HUES64 (cell line): Measurements from ENCODE around the gene NCBP2.

Experiments used
- H3K27ac ChIP-seq: 2 replicates; pipeline ENCODE4 v1.7.0; 2013; ENCODE audit warnings: low read depth, low read length, inconsistent platforms
- H3K27me3 ChIP-seq: 2 replicates; pipeline ENCODE4 v1.6.1; 2013; ENCODE audit warnings: mild to moderate bottlenecking, low read length; ENCODE audit not compliant: insufficient read depth
- H3K36me3 ChIP-seq: 2 replicates; pipeline ENCODE4 v1.6.1; 2013; ENCODE audit warnings: mild to moderate bottlenecking, low read length; ENCODE audit not compliant: insufficient read depth
- H3K4me1 ChIP-seq: 2 replicates; pipeline ENCODE4 v1.6.1; 2013; ENCODE audit warnings: mild to moderate bottlenecking, low read length, moderate library complexity; ENCODE audit not compliant: insufficient read depth
- H3K4me3 ChIP-seq: 2 replicates; pipeline ENCODE4 v1.5.1; 2013; ENCODE audit warnings: mild to moderate bottlenecking, low read length, moderate library complexity
- H3K9ac ChIP-seq: 2 replicates; pipeline ENCODE4 v1.6.1; 2013; ENCODE audit warnings: mild to moderate bottlenecking, low read depth, low read length
- H3K9me3 ChIP-seq: 2 replicates; pipeline ENCODE4 v1.6.1; 2013; ENCODE audit warnings: low read depth, low read length; ENCODE audit not compliant: insufficient read depth
- whole genome bisulfite sequencing: fragments of 150-250, 120-280 bp; methylation state at CpG from one replicate; pipeline ENCODE4 v1.1.7; 2013; ENCODE audit warnings: missing lambda C conversion rate; 5-methylcytosine and 5-hydroxymethylcytosine counted together

Gene NCBP2

DNA sequence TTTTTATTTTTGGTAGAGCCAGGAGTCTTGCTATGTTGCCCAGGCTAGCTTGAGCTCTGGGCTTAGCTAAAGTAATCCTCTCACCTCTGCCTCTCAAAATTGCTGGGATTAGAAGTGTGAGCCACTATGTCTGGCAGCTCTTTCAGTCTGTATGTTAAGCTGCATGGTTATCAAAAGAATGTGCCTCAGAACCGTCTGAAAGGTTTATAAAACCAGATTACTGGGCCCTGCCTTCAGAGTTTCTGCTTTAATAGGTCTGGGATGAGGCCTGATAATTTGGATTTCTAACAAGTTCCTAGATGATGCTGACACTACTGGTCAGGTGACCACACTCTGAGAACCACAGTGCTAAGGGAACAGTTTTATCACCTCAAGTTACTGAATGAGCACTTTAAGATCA lies 40.0 kb downstream of the NCBP2 start:
- H3K9me3 ChIP-seq = peaks cover 3% of the 10 kb centered on the region; the same call in 1 of the 2 replicates

GRCh38 chr3:196901768-196902167 lies 40.6 kb downstream of the NCBP2 start:
- no peaks in the 10 kb centered on the region for H3K4me1 ChIP-seq
- WGBS = 95% methylated on average over 1 of the region's 1 CpG
- H3K36me3 ChIP-seq = peaks cover 69% of the 10 kb centered on the region

More for the DNA sequence above, 40.0 kb downstream of the NCBP2 start:
- H3K9ac ChIP-seq = no peak overlapping the region
- peaks cover 71% of the 10 kb centered on the region for H3K36me3 ChIP-seq
- WGBS = 79% methylated on average over 1 of the region's 1 CpG
- no peak overlapping the region for H3K27ac ChIP-seq
- no peaks in the 10 kb centered on the region for H3K4me1 ChIP-seq
- H3K4me3 ChIP-seq = no peak overlapping the region
- H3K27me3 ChIP-seq = no peaks in the 10 kb centered on the region

GRCh38 chr3:196896229-196896628 lies 46.1 kb downstream of the NCBP2 start:
- no peak overlapping the region for H3K27ac ChIP-seq
- no peak overlapping the region for H3K4me3 ChIP-seq
- 97% methylated on average over 6 of the region's 6 CpGs for WGBS
- H3K36me3 ChIP-seq = peaks cover 20% of the 10 kb centered on the region
- H3K9ac ChIP-seq = no peak overlapping the region
- no peaks in the 10 kb centered on the region for H3K27me3 ChIP-seq
- no peaks in the 10 kb centered on the region for H3K4me1 ChIP-seq
- H3K9me3 ChIP-seq = peaks cover 3% of the 10 kb centered on the region; the same call in 1 of the 2 replicates

More at GRCh38 chr3:196901768-196902167, 40.6 kb downstream of the NCBP2 start:
- Histone ChIP-seq H3K9me3 (peaks cover 3% of the 10 kb centered on the region; the same call in 1 of the 2 replicates), H3K9ac (no peak overlapping the region), H3K4me3 (no peak overlapping the region), H3K27me3 (no peaks in the 10 kb centered on the region), H3K27ac (no peak overlapping the region)

GRCh38 chr3:196894557-196895295 lies 47.6 kb downstream of the NCBP2 start:
- no peak overlapping the region for H3K4me3 ChIP-seq
- no peaks in the 10 kb centered on the region for H3K4me1 ChIP-seq
- no peaks in the 10 kb centered on the region for H3K27me3 ChIP-seq
- no peak overlapping the region for H3K27ac ChIP-seq
- H3K36me3 ChIP-seq = peaks cover 10% of the 10 kb centered on the region
- H3K9me3 ChIP-seq = peaks cover 3% of the 10 kb centered on the region; the same call in 1 of the 2 replicates
- WGBS = 96% methylated on average over 13 of the region's 13 CpGs
- no peak overlapping the region for H3K9ac ChIP-seq

- Histone ChIP-seq H3K4me1 (no peaks in the 10 kb centered on the region), H3K9me3 (no peaks in the 10 kb centered on the region), H3K36me3 (peaks cover 29% of the 10 kb centered on the region), H3K27ac (no peak overlapping the region), H3K9ac (no peak overlapping the region), H3K4me3 (no peak overlapping the region), H3K27me3 (no peaks in the 10 kb centered on the region)
- WGBS = 95% methylated on average over 6 of the region's 6 CpGs
Observed at GRCh38 chr3:196889844-196890708, 52.3 kb downstream of the NCBP2 start.

GRCh38 chr3:196886144-196886543 lies 56.2 kb downstream of the NCBP2 start:
- Histone ChIP-seq H3K9me3 (no peaks in the 10 kb centered on the region), H3K4me1 (no peaks in the 10 kb centered on the region), H3K4me3 (no peak overlapping the region), H3K27me3 (no peaks in the 10 kb centered on the region), H3K27ac (no peak overlapping the region), H3K9ac (no peak overlapping the region), H3K36me3 (peaks cover 32% of the 10 kb centered on the region)
- WGBS = 82% methylated on average over 4 of the region's 4 CpGs
